GM21423 (cell line): ENCODE results near the gene MRPL16.
"Not testable (repeated sequence)": the region's sequence is repeated elsewhere in the genome, so short reads cannot be mapped to it uniquely, and the experiment has no call there.

Experiments used
- ATAC-seq: cut with Tn5 transposase; IDR thresholded peaks from one replicate; pipeline ENCODE4 v1.9.1; 2021; ENCODE audit warnings: mild to moderate bottlenecking, moderate library complexity; ENCODE audit not compliant: unreplicated experiment

Gene MRPL16

DNA sequence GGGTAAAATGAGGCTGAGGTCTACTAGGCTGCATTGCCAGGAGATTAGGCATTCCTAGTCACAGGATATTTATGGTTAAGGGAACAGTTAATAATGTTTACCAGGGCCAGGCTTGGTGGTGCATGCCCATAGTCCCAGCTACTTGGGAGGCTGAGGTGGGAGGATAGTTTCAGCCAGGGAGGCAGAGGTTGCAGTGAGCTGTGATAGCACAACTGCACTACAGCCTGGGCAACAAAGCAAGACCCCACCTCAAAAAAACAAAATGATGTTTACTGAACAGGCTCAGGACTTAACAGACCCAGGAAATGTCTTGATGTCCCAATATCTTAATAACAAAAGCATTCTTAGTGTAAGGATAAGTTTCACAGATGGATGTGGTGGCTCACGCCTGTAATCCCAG is 2.8 kb upstream of the MRPL16 start:
- ATAC-seq = no peak

DNA sequence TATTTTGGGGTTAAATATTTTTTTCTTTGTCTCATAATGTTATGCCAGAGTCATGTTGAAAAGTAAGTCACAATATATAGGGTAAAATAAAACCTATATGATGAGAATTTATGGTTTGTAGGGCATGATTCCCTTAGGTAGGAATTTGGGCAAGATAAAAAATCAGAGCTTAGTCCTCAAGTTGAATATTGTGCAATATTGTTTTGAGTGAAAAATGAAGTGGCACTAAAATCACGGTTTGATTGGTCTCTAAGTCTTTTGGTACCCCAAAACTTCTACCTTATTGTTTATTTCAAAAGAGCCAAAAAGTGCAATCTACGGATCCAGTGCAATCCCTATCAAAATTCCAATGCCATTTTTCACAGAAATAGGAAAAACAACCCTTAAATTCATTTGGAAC is 1.6 kb upstream of the MRPL16 start:
- ATAC-seq = no peak

DNA sequence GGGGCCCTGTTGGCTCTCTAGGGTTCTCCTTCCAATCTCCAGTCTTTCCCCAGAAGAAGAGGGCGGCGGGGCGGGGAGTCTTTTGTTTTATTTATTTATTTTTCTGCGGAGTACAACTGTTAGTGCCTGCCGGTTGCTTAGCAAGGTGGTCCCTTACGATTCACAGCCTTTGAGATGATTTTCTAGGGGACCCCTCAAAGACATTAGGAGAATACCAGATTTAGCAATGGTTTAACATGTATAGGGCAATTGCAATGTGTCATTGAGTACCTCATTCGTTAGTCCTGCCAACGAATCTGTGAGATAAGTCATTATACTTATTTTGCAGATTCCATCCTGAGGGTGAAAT is 307 bp upstream of the MRPL16 start:
- ATAC-seq = peak; percentile 11

DNA sequence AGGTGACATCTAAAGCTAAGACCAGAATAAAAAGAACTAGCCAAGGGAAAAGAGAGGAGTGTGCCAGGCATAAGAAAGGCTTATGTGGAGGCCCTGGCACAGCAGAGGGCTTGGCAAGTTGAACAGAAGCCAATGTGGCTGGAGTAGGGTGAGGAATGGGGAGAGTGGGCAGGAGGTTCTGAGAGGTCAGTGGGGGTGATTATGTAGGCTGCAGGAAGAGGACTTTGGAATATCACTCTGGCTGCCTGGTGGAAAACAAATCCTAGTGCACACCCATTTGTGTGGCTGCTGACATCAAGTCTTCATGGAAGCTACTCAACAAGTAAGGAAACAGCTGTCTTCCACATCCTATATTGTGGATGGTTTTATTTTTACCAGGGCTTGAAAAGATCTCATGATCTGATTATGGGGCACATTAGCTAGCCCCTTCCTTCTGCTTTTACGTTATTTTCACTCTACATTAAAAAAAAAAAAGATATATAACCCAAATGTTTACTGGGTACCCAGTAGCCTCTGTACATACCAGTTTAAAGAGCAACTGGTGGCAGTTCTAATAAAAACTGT is 3.4 kb downstream of the MRPL16 start:
- ATAC-seq = no peak

DNA sequence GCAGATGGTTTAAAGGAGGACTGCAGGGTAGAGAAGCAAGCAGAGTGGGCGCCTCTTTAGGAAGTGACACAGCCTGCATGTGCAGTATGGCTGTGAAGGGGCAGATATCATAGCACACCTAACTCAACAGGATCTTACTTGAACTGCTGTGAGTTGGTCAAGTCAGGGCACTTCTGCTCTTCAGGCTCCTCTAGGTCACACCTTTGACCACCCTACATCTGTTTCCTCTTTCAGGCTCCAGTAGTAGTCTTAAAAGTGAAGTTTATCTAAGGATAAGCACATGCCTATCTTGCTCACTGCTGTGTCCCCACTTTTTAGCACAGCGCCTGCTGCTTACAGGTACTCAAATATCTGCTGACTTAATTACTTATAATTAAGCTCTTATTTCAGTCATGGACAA is 6.5 kb downstream of the MRPL16 start:
- no peak for ATAC-seq

DNA sequence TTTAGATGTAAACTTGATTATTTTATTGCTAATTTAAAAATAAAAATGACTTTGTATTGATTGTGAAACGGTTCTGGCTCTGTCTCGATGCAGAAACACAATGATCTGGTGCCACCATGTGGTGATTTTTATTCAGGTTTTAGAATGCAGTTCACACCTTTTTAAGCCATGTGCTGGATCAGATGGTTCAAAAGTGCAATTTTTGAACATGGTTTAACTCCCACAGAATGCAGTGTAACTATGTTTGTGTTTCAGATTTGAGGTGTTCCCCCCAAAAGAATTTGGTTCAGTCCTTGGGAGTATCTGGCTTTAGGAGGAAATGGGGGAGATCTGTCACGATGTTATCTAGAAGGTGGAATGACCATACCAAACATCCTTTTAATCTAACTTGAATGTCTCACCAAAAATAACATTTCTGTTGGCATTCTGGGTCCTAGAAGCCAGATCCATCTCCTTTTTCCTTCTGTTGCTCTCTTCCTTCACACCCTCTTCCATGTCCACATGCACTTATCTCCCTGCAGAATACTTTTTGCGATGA is 7.9 kb downstream of the MRPL16 start:
- ATAC-seq = no peak

DNA sequence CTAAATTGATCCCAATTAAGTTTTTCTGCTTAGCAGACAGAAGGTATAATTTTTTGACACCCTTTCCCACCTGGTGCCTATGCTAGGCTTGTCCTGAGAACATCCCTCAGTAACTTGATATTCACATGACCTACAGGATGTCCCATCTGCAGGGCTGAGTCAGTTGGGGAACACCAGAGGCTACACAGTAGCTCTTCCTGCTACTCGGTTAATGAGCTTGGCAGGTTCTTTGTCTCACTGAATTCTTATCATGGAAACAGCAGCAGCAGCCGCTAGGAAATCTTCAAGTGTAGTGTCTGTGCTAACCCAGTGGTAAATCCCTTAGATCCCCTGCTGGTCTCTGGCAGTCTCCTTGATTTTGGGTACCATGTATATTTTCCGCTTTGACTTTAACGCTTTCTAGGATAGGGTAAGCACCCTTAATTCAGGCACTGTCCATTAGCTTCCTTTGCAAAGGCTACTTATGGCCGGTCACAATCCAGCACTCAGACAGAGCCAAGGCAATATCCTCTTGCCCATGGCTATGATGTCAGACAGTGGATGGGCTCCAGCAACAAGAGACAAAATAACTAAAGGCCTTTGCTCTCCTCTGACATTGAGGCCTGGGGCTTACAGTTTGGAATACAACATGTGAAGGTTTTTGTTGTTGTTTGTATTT is 8.5 kb downstream of the MRPL16 start:
- ATAC-seq = no peak

DNA sequence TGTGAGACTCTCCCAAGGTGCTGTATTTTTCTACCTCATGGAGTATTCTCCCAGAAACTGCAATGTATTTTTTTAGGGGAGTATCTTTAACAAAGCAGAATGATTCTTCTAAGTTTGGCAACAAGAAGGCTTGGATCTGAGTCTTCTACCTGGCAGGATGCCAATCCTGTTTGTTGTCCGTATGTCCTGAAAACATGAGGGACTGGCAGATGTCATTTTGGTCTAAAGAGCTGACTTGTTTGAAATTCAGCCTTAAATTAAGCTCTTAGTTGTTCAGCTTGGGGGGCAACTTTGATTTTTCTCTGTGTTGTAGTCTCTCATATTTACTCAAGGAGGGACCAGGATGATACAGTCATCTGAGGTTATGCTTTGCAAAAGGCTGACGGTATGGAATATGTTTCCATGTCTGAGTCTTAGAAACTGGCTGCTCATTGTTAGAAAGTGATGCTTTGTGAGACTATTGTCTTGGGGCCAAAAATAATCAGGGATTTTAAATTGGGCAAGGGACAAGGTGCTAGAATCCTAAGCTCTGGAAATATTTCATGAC is 9.3 kb downstream of the MRPL16 start:
- ATAC-seq = no peak

DNA sequence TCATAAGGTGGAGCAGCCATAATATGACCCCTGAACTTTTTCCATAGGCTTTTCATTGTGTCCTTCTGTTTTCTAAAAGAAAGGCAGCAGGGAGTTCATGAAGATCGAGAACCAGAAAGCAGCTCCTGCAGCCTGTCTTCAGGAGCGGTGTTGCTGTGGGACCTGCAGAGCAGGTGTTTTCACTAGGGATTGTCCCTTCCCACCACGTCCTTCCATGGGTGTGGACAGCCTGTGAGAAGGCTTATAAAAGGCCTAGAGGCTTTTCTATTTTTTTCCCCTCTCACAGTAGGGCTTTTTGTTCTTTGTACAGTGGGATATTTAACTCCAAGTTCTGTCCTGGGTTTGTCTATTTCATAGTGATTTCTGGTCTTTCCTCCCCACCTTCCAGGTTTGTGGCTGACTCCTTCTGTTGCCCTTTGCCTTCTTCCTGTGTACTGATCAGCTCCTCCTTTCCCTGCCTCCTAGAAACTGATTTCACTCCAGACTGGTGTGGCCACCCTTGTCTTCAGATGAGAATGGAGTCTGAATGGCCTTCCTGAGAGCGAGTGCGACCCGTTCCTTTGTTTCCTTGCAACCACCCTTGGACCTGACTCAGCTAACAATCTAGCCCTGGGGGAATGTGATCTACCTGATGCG is 10.1 kb downstream of the MRPL16 start:
- ATAC-seq = no peak

DNA sequence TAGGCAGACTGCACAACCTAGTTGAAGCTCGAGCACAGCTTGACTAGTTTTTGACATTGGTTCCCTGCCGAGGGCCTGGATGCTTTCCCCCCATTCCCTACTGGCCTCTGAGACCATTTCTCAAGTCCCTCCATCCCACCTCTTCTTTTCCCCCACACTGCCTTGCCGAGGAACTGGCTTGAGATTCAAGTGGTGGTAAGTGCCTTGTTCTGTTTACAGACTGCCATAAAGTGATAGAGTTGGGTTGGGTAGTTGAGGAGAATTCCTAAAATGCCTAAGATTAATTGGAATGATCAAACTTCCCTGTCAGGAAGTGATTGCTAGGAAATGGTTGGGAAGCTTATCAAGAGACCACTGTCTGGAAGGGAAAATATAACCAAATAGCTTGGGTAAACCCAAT is 16.2 kb downstream of the MRPL16 start:
- ATAC-seq = no peak

DNA sequence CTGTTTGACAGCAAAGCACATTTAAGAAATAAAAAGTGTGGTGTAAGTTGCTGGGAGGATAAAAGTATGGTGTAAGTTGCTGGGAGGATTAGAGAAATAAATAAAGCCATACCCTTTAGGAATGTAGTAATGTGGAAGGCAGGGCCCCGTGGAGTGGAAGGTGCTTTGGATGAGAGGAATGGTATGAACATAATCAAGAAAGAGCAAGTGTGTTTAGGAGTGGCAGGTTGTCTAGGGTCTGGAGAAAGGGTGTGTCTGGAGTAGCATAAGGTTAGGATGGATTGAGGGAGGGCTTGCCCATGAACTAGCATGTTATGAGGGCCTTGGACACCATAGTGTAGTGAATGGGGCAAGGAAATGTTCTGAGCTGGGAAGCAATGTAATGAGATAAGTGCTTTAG is 18.1 kb downstream of the MRPL16 start:
- ATAC-seq = no peak

DNA sequence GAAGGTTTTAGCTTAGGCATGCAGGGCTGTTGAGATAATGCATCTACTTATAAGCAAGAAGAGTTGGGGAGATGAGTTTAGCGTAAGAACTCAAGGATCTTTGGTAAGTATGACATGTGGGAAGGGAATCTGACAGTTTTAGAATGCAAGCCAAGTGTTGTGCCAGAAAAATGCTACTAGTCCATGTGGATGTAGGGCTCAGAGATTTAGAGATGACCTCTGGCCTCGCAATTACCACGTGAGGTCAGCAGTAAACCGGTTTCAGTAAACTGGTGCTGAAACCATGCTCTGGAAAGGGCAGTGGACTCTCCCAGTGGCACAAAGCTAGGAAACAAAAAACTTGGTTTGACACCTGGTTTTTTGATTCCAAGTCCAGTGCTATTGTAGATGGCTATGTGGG is 18.9 kb downstream of the MRPL16 start:
- ATAC-seq = no peak

DNA sequence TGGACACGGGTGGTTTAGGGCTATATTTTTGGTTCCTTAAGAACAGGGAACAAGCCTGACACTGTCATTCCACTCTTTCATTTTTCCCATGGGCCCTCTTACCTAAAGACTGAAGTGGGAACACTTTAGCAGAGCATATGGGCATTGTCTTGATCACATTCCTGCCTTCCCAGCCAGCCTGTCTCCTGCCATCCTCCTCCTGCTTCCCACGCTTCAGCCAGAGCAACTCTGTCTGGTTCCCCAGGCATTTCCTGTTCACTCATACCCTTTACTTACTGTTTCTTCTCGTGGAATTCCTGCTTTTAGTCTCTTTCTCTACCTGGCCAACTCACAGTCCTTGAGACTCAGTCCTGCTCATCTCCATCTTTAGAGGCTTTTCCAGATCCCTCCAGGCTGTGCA is 22.8 kb downstream of the MRPL16 start:
- ATAC-seq = no peak

DNA sequence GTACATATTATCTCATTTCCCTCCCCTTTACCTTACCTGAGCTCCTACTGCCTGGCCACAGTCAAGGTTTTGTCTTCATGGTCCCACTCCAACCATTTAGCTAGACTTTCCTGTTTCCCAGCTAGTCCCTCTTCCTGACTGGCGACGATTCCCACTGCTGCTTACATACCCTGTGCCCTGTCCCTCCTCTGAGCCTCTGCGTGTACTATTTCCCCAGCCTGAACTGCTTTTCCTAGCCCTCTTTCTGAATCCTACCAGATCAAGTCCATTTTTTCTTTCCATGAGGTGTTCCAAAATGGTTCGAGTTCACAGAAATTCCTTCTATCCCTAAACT is 23.4 kb downstream of the MRPL16 start:
- no peak for ATAC-seq

DNA sequence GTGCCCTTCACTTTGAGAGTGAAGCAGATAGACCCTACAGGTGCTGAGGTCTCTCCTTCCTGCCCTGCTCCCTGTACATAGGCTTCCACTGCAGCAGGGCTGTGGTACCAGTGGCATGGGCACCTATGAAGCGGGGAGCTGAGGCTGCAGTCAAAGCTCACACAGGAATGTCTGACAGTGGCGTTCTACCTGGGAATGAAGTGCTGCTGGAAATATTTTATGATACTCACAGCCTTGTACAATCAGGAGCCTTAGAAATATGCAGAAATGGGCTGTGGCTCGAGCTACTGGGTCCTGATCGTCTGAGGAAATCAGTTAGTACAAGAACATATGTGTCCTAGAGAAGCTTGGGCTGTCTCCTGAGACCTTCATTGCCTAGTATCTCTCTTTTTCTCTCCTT is 24.8 kb downstream of the MRPL16 start:
- ATAC-seq = no peak

DNA sequence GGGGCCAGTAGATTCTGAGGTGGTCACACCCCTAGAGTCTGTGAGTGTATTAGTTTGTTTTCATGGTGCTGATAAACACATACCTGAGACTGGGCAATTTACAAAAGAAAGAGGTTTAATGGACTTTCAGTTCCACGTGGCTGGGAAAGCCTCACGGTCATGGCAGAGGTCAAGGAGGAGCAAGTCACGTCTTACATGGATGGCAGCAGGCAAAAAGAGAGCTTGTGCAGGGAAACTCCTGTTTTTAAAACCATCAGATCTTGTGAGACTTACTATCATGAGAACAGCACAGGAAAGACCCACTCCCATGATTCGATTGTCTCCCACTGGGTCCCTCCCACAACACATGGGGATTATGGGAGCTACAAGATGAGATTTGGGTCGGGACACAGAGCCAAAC is 26.1 kb downstream of the MRPL16 start:
- not testable (repeated sequence) for ATAC-seq

DNA sequence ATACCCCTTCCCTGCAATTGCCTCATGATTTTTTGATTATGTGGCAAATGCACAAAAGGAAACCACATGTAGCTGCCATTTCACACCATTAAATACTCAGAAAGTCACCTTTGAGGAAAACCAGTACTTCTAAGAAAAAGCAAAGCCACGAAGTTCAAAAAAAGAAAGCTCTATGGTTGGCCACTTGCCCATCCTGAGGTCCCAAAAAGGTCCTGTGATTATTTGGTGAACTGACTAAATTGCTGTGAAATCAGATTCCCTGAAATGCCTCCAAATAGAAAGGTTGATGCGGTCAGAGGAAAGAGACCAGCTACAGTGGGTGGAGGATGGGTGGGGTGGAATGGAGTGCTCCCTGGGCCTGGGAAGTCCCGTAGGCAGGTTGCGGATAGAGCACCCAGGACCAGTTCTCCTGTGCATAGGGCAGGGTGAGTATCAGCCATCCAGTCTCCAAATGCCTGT is 26.9 kb downstream of the MRPL16 start:
- ATAC-seq = no peak

DNA sequence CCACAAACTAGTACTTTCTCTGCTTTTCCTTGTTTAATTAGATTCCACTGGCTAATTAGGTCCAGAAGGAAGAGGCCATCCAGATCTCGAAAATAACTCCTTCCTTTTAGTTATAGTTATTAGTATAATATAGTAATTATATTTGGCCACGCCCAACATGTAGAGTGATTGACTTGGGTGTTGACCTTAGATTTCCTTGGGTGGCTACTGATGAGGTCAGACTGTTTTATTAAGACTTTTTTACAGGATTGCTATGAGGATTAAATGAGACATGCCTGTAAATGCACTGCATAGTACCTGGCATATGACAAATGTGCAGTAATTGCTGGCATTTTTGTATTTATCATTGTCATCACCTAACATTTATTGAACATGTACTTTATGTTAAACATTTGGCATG is 28.5 kb downstream of the MRPL16 start:
- ATAC-seq = no peak

DNA sequence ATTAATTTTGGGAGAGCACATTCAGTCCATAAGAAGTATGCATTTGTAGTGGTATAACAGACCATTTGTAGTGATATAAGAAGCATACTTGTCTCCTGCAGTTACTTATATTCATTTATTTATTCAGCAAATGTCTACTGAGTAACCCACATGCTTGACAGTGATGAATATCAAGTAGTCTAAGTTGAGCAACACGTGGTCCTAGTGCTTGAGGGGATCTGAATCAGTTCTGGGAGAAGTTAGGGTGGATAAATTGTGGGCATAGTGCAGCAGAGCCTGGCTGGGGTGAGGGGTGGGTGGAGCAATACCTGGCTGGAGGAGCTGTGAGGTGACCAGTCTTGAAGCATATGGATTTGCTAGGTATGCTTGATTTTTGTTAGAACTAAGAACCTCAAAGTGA is 31.1 kb downstream of the MRPL16 start:
- no peak for ATAC-seq

DNA sequence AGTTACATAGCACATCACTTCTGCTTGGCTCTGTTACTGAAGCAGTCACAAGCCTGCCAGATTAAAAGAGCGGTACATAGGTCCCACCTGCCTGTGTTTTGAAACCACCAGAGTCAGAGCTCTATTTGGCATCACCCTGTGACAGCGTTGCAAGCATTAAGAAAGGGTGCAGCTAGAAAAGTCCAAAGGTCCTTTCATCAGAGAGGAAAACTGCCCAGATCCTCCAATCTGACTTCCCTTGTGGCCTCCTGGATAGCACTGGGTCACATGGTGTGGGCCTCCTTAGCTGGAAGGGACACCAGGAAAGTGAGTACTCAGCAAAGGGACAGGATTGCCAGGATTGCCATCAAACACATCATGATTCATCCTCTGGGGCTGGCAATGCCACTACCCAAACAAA is 32.5 kb downstream of the MRPL16 start:
- ATAC-seq = no peak

DNA sequence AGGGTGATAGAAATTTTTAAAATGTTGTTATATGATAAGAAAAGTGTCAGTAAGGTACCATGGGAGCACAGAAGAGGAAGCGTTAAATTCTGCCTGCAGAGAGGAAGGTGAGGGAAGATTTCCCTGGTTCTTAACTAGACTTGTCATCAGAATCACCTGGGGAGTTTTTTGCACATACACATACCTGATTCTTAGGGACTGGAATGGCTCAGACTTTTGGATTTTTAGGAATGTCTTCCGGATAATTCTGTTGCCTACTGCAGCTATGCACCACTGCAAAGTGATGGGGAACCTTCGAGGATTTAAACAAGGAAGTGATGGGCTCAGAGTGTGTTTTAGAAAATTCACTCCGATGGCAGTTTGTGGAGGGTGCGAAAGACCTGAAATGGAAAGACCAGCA is 33.5 kb downstream of the MRPL16 start:
- no peak for ATAC-seq
